Heart left ventricle (tissue), 16 donors: ENCODE results near the gene DEUP1. TPM values are rescaled to one million over a fixed set of nuclear protein-coding genes. Genes with fewer than 3 reads are reported as not detected.

Source experiments
- ATAC-seq, 4 donors: fragments of 200-7000 bp; cut with Tn5 transposase; one replicate each; pipeline ENCODE4 v1.9.1; 2020 to 2022; ENCODE audit warnings: moderate library complexity in 4 of 4, mild to moderate bottlenecking in 3 of 4, moderate number of reproducible peaks in 1 of 4
- DNase-seq, 5 donors: peaks; one replicate each; pipeline ENCODE4 v3.0.0-alpha.2; 2020
- H3K27ac ChIP-seq, 12 donors: fragments of 200-600 bp; sonication (generic) in 4 of 12; one replicate each; pipeline versions ENCODE4 v1.5.0 to v1.8.0; 2016 to 2022; ENCODE audit warnings: mild to moderate bottlenecking in 2 of 12
- H3K27me3 ChIP-seq, 9 donors: fragments of 200-600 bp; sonication (generic) in 2 of 9; one replicate each; pipeline versions ENCODE4 v1.5.1 to v1.8.0; 2016 to 2022; ENCODE audit warnings: mild to moderate bottlenecking in 3 of 9
- H3K36me3 ChIP-seq, 9 donors: fragments of 200-600 bp; sonication (generic) in 2 of 9; one replicate each; pipeline versions ENCODE4 v1.5.0 to v1.8.0; 2018 to 2022; ENCODE audit warnings: mild to moderate bottlenecking in 2 of 9
- H3K4me1 ChIP-seq, 12 donors: fragments of 200-600 bp; sonication (generic) in 4 of 12; one replicate each; pipeline versions ENCODE4 v1.5.0 to v1.8.0; 2016 to 2022; ENCODE audit warnings: mild to moderate bottlenecking in 3 of 12
- H3K4me3 ChIP-seq, 12 donors: fragments of 200-600 bp; sonication (generic) in 4 of 12; one replicate each; pipeline versions ENCODE4 v1.5.0 to v1.8.0; 2017 to 2022; ENCODE audit warnings: mild to moderate bottlenecking in 9 of 12, moderate library complexity in 4 of 12
- H3K9me3 ChIP-seq, 12 donors: fragments of 200-600 bp; sonication (generic) in 4 of 12; one replicate each; pipeline versions ENCODE4 v1.5.0 to v1.8.0; 2016 to 2022; ENCODE audit warnings: mild to moderate bottlenecking in 1 of 12
- POLR2A ChIP-seq, 2 donors: fragments of 450-650 bp; IDR thresholded peaks; one replicate each; pipeline ENCODE4 v1.6.1; 2017; ENCODE audit warnings: antibody characterized with exemption in 2 of 2, mild to moderate bottlenecking in 2 of 2, moderate library complexity in 2 of 2
- WGBS, 4 donors: extraction: QIAGEN DNeasy Blood & Tissue Kit in 2 of 4; methylation state at CpG; one replicate each; pipeline versions ENCODE4 v1.1.5 to v1.1.7; 2013 to 2018; 5-methylcytosine and 5-hydroxymethylcytosine counted together
- intact Hi-C, 10 donors: fragments of 100-400 bp; cut with DNase I; formaldehyde crosslinking; loops; one replicate each; pipeline versions ENCODE4 v1.11.1 to v1.14.2; 2022
- polyA plus RNA-seq, 2 donors: library from polyadenylated mRNA; stranded (reverse); fragments of 200-250 nt; gene quantifications; one replicate each; pipeline ENCODE4 v1.2.3, GENCODE V29; 2013
- total RNA-seq, 9 donors: library from RNA; depleted of rRNA in 2 of 9; stranded (reverse); fragments of >200 nt in 2 of 9; fragmentation: NEBNext Ultra II Directional in 3 of 9; extraction: Animal tissue kit (Norgen Biotek cat#: 25700) in 3 of 9; gene quantifications; one replicate each; pipeline versions ENCODE4 v1.1.0 to v1.2.4, GENCODE V29; 2016 to 2023
- TF ChIP-seq, protein P1 (sequence below), 12 donors: fragments of 200-600 bp; sonication (generic) in 4 of 12; IDR thresholded peaks; one replicate each; pipeline versions ENCODE4 v1.5.0 to v1.8.0; 2018 to 2022; ENCODE audit warnings: antibody characterized with exemption in 12 of 12, mild to moderate bottlenecking in 5 of 12
- donor health status: ischemic (EF 13 %, LVEDD 7.1; RV severe dilation, severe dysfunction).
- donor health status: healthy with polysubstance abuse.
- donor health status: DM: no; HTN: yes; CAD: no.
- donor health status: DM: no; HTN: no; CAD: no.
- donor health status: ischemic (EF 25% LVEDD 6.9; RV normal size, moderate dysfunction).
- donor health status: ischemic (EF 25% LVEDD 5.7; RV mildly dilated, moderate dysfunction).
- donor health status: healthy.
- donor health status: DM: yes; HTN: yes; CAD: no.
- donor health status: ischemic (EF 35%, LVEDD 5.7; RV mildly dilated, moderate dysfunction).
- donor health status: nonischemic (EF 11% LVEDD 7.7; RV severe dilation, severe dysfunction).
- donor health status: DM: yes; HTN: yes; CAD: no.
- donor health status: PGD.
- donor health status: ischemic (EF 29% LVEDD 5.4; RV normal size, mild dysfunction).
- donor health status: nonischemic (EF 23%, LVEDD 6.1; RV moderate dilation, normal function).

DEUP1 gene
- total and polyA plus RNA-seq, 11 donors, result not detected

DNA sequence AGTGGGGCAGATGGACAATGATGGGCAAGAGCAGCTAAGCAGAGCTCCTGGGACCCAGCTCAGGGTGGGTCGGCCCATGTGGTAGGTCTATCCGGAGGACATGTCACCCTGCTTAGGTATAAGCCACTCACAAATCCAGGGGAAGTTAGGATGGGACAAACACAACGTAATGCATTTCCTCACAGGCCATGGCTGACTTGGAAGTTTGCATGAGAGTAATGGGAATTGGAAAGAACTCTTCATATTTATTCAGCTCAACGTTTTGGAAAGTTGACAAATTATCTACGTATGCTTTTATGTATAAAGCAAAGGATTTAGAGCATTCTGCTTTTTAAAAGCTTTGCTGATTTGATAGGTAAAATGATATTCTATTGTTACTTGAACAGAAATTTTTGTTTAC, 137.7 kb downstream of the DEUP1 start:
- Histone ChIP-seq H3K36me3 (no peaks in the 10 kb centered on the region), H3K27ac (no peak overlapping the region), H3K27me3 (no peaks in the 10 kb centered on the region), H3K4me1 (no peaks in the 10 kb centered on the region), H3K9me3 (no peaks in the 10 kb centered on the region), H3K4me3 (no peak overlapping the region)
- 70 to 84% (median 72%) methylated on average over 5 of the region's 5 CpGs for WGBS, 4 donors
- intact Hi-C loops, result no loop called here
- ATAC-seq (no peak), DNase-seq (no peak)
- TF ChIP-seq, protein P1, sequence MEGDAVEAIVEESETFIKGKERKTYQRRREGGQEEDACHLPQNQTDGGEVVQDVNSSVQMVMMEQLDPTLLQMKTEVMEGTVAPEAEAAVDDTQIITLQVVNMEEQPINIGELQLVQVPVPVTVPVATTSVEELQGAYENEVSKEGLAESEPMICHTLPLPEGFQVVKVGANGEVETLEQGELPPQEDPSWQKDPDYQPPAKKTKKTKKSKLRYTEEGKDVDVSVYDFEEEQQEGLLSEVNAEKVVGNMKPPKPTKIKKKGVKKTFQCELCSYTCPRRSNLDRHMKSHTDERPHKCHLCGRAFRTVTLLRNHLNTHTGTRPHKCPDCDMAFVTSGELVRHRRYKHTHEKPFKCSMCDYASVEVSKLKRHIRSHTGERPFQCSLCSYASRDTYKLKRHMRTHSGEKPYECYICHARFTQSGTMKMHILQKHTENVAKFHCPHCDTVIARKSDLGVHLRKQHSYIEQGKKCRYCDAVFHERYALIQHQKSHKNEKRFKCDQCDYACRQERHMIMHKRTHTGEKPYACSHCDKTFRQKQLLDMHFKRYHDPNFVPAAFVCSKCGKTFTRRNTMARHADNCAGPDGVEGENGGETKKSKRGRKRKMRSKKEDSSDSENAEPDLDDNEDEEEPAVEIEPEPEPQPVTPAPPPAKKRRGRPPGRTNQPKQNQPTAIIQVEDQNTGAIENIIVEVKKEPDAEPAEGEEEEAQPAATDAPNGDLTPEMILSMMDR (IDR thresholded peaks at IDR 0.05), result no peak
- no peak for TF ChIP-seq POLR2A (IDR thresholded peaks at IDR 0.05)

- DNase-seq, result no peak
- ATAC-seq, result no peak
- no peaks in the 10 kb centered on the region for H3K9me3 ChIP-seq
- H3K27ac ChIP-seq, result no peak overlapping the region
- H3K36me3 ChIP-seq, result peaks cover 0 to 8% (median 2%) of the 10 kb centered on the region in 9 donors
- H3K4me3 ChIP-seq, result no peak overlapping the region
- H3K4me1 ChIP-seq, result peaks cover 0 to 4% (median 0%) of the 10 kb centered on the region in 12 donors
- 68 to 78% (median 73%) methylated on average over 1 of the region's 1 CpG for WGBS, 4 donors
- no peak for TF ChIP-seq POLR2A (IDR thresholded peaks at IDR 0.05)
- TF ChIP-seq, protein P1 (IDR thresholded peaks at IDR 0.05), result no peak
- no peaks in the 10 kb centered on the region for H3K27me3 ChIP-seq
- intact Hi-C loops, result loop anchor here in 1 of 10 donors (10.0 kb wide), 1 partner anchor 239 kb away; no protein-coding TSS in a partner anchor
These were observed 143.6 kb downstream of the DEUP1 start for GRCh38 chr11:93474123-93474522.

DNA sequence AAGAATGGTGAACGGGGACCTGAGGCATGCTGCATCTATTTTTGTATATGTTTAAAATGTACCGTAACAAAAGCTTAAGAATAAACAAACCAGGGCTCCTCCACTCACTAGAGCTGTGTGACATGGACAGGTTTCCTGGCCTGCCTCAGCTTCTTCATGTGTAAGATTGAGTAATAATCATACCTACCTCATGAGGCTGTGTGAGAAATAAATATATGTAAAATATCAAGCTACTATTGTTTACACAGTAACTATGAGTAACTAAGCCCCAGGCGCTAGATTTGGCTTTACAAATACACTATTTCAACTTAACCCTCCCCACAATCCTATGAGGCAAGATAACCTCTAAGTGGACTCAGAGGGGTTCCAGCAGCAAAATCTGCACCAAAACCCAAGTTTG, 146.3 kb downstream of the DEUP1 start:
- ATAC-seq (no peak), DNase-seq (no peak)
- Histone ChIP-seq H3K36me3 (peaks cover 0 to 21% (median 2%) of the 10 kb centered on the region in 9 donors), H3K27ac (no peak overlapping the region), H3K9me3 (no peaks in the 10 kb centered on the region), H3K4me1 (peaks cover 0 to 4% (median 0%) of the 10 kb centered on the region in 12 donors), H3K4me3 (no peak overlapping the region), H3K27me3 (no peaks in the 10 kb centered on the region)
- 86 to 91% (median 90%) methylated on average over 3 of the region's 3 CpGs for WGBS, 4 donors
- TF ChIP-seq POLR2A (IDR thresholded peaks at IDR 0.05), result no peak
- TF ChIP-seq, protein P1 (IDR thresholded peaks at IDR 0.05), result no peak
- intact Hi-C loops, result loop anchor here in 1 of 10 donors (10.0 kb wide), 1 partner anchor 242 kb away; no protein-coding TSS in a partner anchor

- Histone ChIP-seq H3K27ac (no peak overlapping the region), H3K27me3 (no peaks in the 10 kb centered on the region), H3K9me3 (no peaks in the 10 kb centered on the region), H3K4me3 (no peak overlapping the region), H3K36me3 (peaks cover 0 to 21% (median 2%) of the 10 kb centered on the region in 9 donors), H3K4me1 (peaks cover 0 to 10% (median 0%) of the 10 kb centered on the region in 12 donors)
- ATAC-seq, result no peak
- TF ChIP-seq, protein P1 (IDR thresholded peaks at IDR 0.05), result no peak
- TF ChIP-seq POLR2A (IDR thresholded peaks at IDR 0.05), result no peak
- intact Hi-C loops, result loop anchor here in 1 of 10 donors (10.0 kb wide), 1 partner anchor 243 kb away; no protein-coding TSS in a partner anchor
- 77 to 83% (median 80%) methylated on average over 11 of the region's 11 CpGs for WGBS, 4 donors
- DNase-seq, result no peak
These were observed 147.2 kb downstream of the DEUP1 start for GRCh38 chr11:93477684-93478234.
